Measurements from ENCODE around the gene TAF11L14. TPM values are rescaled to one million over a fixed set of nuclear protein-coding genes. Genes with fewer than 3 reads are reported as not detected.

TAF11L14 gene
- polyA plus RNA-seq, 4 donors: not detected

Other genes starting within 250 kb of the TAF11L14 start
- not detected for gene TAF11L2, start 136.2 kb upstream of the TAF11L14 start, polyA plus RNA-seq
- not detected for gene TAF11L3, start 116.1 kb upstream of the TAF11L14 start, polyA plus RNA-seq
- not detected for gene TAF11L4, start 112.7 kb upstream of the TAF11L14 start, polyA plus RNA-seq
- gene TAF11L5, start 109.2 kb upstream of the TAF11L14 start, polyA plus RNA-seq: not detected
- gene TAF11L6, start 105.8 kb upstream of the TAF11L14 start, polyA plus RNA-seq: not detected
- gene TAF11L7, start 48.7 kb upstream of the TAF11L14 start, polyA plus RNA-seq: not detected
- not detected for gene TAF11L8, start 43.5 kb upstream of the TAF11L14 start, polyA plus RNA-seq
- not detected for gene TAF11L9, start 40.1 kb upstream of the TAF11L14 start, polyA plus RNA-seq
- gene TAF11L10, start 36.6 kb upstream of the TAF11L14 start, polyA plus RNA-seq: not detected
- gene TAF11L11, start 30.3 kb upstream of the TAF11L14 start, polyA plus RNA-seq: not detected
- gene TAF11L12, start 24.1 kb upstream of the TAF11L14 start, polyA plus RNA-seq: not detected
- gene TAF11L13, start 2.4 kb upstream of the TAF11L14 start, polyA plus RNA-seq: not detected